IMR-90 (cell line): Measurements from ENCODE around the gene ABCA10. TPM values are rescaled to one million over a fixed set of nuclear protein-coding genes. Genes with fewer than 3 reads are reported as not detected.

Experiments used
- ATAC-seq: fragments of 200-7000 bp; cut with Tn5 transposase; 2 replicates; pipeline ENCODE4 v1.9.1; 2020; ENCODE audit warnings: low read depth, mild to moderate bottlenecking, moderate library complexity
- BruUV-seq: library from RNA; stranded (reverse); fragments of 400-500 nt; replicated peaks from 2 replicates; lab custom pipeline; 2021; lab: Mats Ljungman, UMichigan
- CTCF ChIA-PET: fragments of 300-600 bp; formaldehyde crosslinking; extraction: SDS; loops from one replicate; lab custom pipeline; 2021; ENCODE audit warnings: antibody characterized with exemption; lab: Yijun Ruan, JAX
- POLR2A ChIA-PET: fragments of 300-600 bp; sonication (Branson Sonifier 250); formaldehyde crosslinking; loops from one replicate; lab custom pipeline; 2022; ENCODE audit warnings: antibody characterized with exemption; ENCODE audit not compliant: unreplicated experiment; lab: Charles Lee
- DNase-seq: peaks from one replicate; pipeline ENCODE4 v3.0.0; 2013
- H2AFZ ChIP-seq: replicated peaks from 2 replicates; pipeline ENCODE3; 2013; ENCODE audit warnings: low read length, mild to moderate bottlenecking; ENCODE audit not compliant: poor library complexity
- H2AK5ac ChIP-seq: 2 replicates; pipeline ENCODE4 v1.6.1; 2013; ENCODE audit warnings: low read depth, low read length, inconsistent platforms
- H2AK9ac ChIP-seq: replicated peaks from 2 replicates; pipeline ENCODE3; 2013; ENCODE audit warnings: mild to moderate bottlenecking, low read depth, low read length, moderate library complexity; ENCODE audit not compliant: poor library complexity
- H2BK120ac ChIP-seq: 2 replicates; pipeline ENCODE4 v1.6.1; 2013; ENCODE audit warnings: low read depth, low read length, inconsistent platforms
- H2BK15ac ChIP-seq: 3 replicates; pipeline ENCODE4 v1.6.1; 2013; ENCODE audit warnings: low read depth, low read length, inconsistent platforms
- H2BK20ac ChIP-seq: 2 replicates; pipeline ENCODE4 v1.6.1; 2013; ENCODE audit warnings: low read depth, mild to moderate bottlenecking, inconsistent platforms, low read length, moderate library complexity
- H2BK5ac ChIP-seq: 2 replicates; pipeline ENCODE4 v1.6.1; 2013; ENCODE audit warnings: mild to moderate bottlenecking, low read depth, low read length, inconsistent platforms; ENCODE audit not compliant: poor library complexity, severe bottlenecking
- H3K14ac ChIP-seq: replicated peaks from 2 replicates; pipeline ENCODE4 v1.6.1; 2013; ENCODE audit warnings: low read depth, low read length, inconsistent platforms
- H3K18ac ChIP-seq: 2 replicates; pipeline ENCODE4 v1.6.1; 2013; ENCODE audit warnings: low read depth, low read length, control low read depth
- H3K23ac ChIP-seq: 2 replicates; pipeline ENCODE4 v1.6.1; 2013; ENCODE audit warnings: low read depth, low read length, inconsistent platforms
- H3K27ac ChIP-seq: 2 replicates; pipeline ENCODE4 v1.5.1; 2013; ENCODE audit warnings: mild to moderate bottlenecking, control low read depth, low read length; ENCODE audit not compliant: insufficient read depth
- H3K27me3 ChIP-seq: 2 replicates; pipeline ENCODE4 v1.6.1; 2013; ENCODE audit warnings: low read length; ENCODE audit not compliant: control insufficient read depth, insufficient read depth
- H3K36me3 ChIP-seq: 2 replicates; pipeline ENCODE4 v1.6.1; 2013; ENCODE audit warnings: low read length, mixed read lengths; ENCODE audit not compliant: control insufficient read depth, insufficient read depth
- H3K4ac ChIP-seq: 2 replicates; pipeline ENCODE4 v1.6.1; 2013; ENCODE audit warnings: low read depth, low read length, inconsistent platforms
- H3K4me1 ChIP-seq: 2 replicates; pipeline ENCODE4 v1.6.1; 2013; ENCODE audit warnings: low read length, mixed read lengths; ENCODE audit not compliant: control insufficient read depth, insufficient read depth
- H3K4me2 ChIP-seq: 2 replicates; pipeline ENCODE4 v1.6.1; 2013; ENCODE audit warnings: low read depth, mild to moderate bottlenecking, control low read depth, low read length, moderate library complexity
- H3K4me3 ChIP-seq: 2 replicates; pipeline ENCODE4 v1.5.1; 2013; ENCODE audit warnings: low read depth, mild to moderate bottlenecking, control low read depth, low read length, moderate library complexity; ENCODE audit not compliant: insufficient read depth
- H3K56ac ChIP-seq: 2 replicates; pipeline ENCODE4 v1.6.1; 2013; ENCODE audit warnings: low read length, inconsistent platforms; ENCODE audit not compliant: insufficient read depth; ENCODE audit errors: extremely low read depth
- H3K79me1 ChIP-seq, 2 experiments: 2 replicates each; pipeline ENCODE4 v1.6.1; 2013; ENCODE audit warnings: low read length in 2 of 2, inconsistent platforms in 1 of 2, low read depth in 1 of 2
- H3K9ac ChIP-seq: 2 replicates; pipeline ENCODE4 v1.6.1; 2013; ENCODE audit warnings: low read depth, low read length, control low read depth
- H3K9me1 ChIP-seq: 2 replicates; pipeline ENCODE4 v1.6.1; 2013; ENCODE audit warnings: low read length, inconsistent platforms; ENCODE audit not compliant: insufficient read depth
- H3K9me3 ChIP-seq: 2 replicates; pipeline ENCODE4 v1.6.1; 2013; ENCODE audit warnings: low read length; ENCODE audit not compliant: control insufficient read depth, insufficient read depth
- H4K20me1 ChIP-seq: 2 replicates; pipeline ENCODE4 v1.6.1; 2013; ENCODE audit warnings: low read length, inconsistent platforms; ENCODE audit not compliant: insufficient read depth
- H4K5ac ChIP-seq: 2 replicates; pipeline ENCODE4 v1.6.1; 2013; ENCODE audit warnings: mild to moderate bottlenecking, low read depth, low read length, control low read depth
- H4K8ac ChIP-seq, 2 experiments: 2 replicates each; pipeline ENCODE4 v1.6.1; 2013; ENCODE audit warnings: low read depth in 2 of 2, low read length in 2 of 2, control low read depth in 1 of 2, inconsistent platforms in 1 of 2
- H4K91ac ChIP-seq: 2 replicates; pipeline ENCODE4 v1.6.1; 2013; ENCODE audit warnings: low read depth, low read length, inconsistent platforms; ENCODE audit not compliant: insufficient read depth
- CEBPB ChIP-seq: IDR thresholded peaks from 2 replicates; pipeline ENCODE4 v1.6.1; 2012; ENCODE audit warnings: low read depth, low read length, improper control_type of control experiment
- CHD1 ChIP-seq: IDR thresholded peaks from 2 replicates; pipeline ENCODE4 v1.6.1; 2012; ENCODE audit warnings: low read depth, low read length, improper control_type of control experiment
- CTCF ChIP-seq: conservative IDR thresholded peaks from 2 replicates; pipeline ENCODE4 v1.5.1; 2012; ENCODE audit warnings: mild to moderate bottlenecking, low read depth, low read length, improper control_type of control experiment
- FOS ChIP-seq: fragments of 150-350 bp; IDR thresholded peaks from 2 replicates; pipeline ENCODE4 v1.6.1; 2016; ENCODE audit warnings: low read depth, low read length
- MAZ ChIP-seq: IDR thresholded peaks from 2 replicates; pipeline ENCODE4 v1.6.1; 2012; ENCODE audit warnings: low read depth, mild to moderate bottlenecking, low read length, improper control_type of control experiment, moderate library complexity, borderline replicate concordance
- MXI1 ChIP-seq: IDR thresholded peaks from 2 replicates; pipeline ENCODE4 v1.6.1; 2012; ENCODE audit warnings: low read depth, mild to moderate bottlenecking, low read length, moderate library complexity, borderline replicate concordance
- NFE2L2 ChIP-seq: fragments of 150-350 bp; IDR thresholded peaks from 2 replicates; pipeline ENCODE4 v1.6.1; 2016; ENCODE audit warnings: low read depth, mild to moderate bottlenecking, low read length
- POLR2A ChIP-seq: IDR thresholded peaks from 2 replicates; pipeline ENCODE4 v1.6.1; 2012; ENCODE audit warnings: mild to moderate bottlenecking, low read depth, low read length
- RAD21 ChIP-seq: IDR thresholded peaks from 2 replicates; pipeline ENCODE4 v1.6.1; 2012; ENCODE audit warnings: low read length, improper control_type of control experiment
- RCOR1 ChIP-seq: IDR thresholded peaks from 2 replicates; pipeline ENCODE4 v1.6.1; 2012; ENCODE audit warnings: mild to moderate bottlenecking, low read length, improper control_type of control experiment; ENCODE audit not compliant: insufficient replicate concordance
- RFX5 ChIP-seq: IDR thresholded peaks from 2 replicates; pipeline ENCODE4 v1.8.0; 2012; ENCODE audit warnings: low read depth, mild to moderate bottlenecking, low read length, moderate library complexity
- SMC3 ChIP-seq: fragments of 150-350 bp; IDR thresholded peaks from 2 replicates; pipeline ENCODE4 v1.6.1; 2016; ENCODE audit warnings: low read depth, mild to moderate bottlenecking, antibody characterized with exemption, low read length, moderate library complexity
- WGBS, 2 experiments: methylation state at CpG; one replicate each; pipeline versions ENCODE4 v1.1.5 to v1.1.7; 2013; ENCODE audit warnings: missing lambda C conversion rate in 2 of 2; ENCODE audit not compliant: insufficient read length in 1 of 2; ENCODE audit errors: extremely low coverage in 2 of 2; 5-methylcytosine and 5-hydroxymethylcytosine counted together
- dilution Hi-C: fragments of 300-500 bp; cut with HindIII; formaldehyde crosslinking; loops from one replicate; pipeline ENCODE4 v1.14.3; 2018; ENCODE audit warnings: low sequenced_read_pairs; ENCODE audit not compliant: unreplicated experiment
- in situ Hi-C: fragments of 300-500 bp; cut with MboI; formaldehyde crosslinking; loops from 3 replicates; pipeline ENCODE4 v1.14.3; 2019; ENCODE audit warnings: low sequenced_read_pairs, inconsistent platforms, mixed read lengths
- intact Hi-C: fragments of 100-400 bp; cut with micrococcal nuclease; formaldehyde crosslinking; loops from 2 replicates; pipeline ENCODE4 v1.10.0; 2022
- polyA plus RNA-seq, 3 experiments: library from polyadenylated mRNA; depleted of rRNA; stranded (reverse); fragments of >200 nt; gene quantifications; 2 replicates each; pipeline ENCODE4 v1.2.3, GENCODE V29; 2012; ENCODE audit warnings: low replicate concordance in 1 of 3
- total RNA-seq: library from RNA; depleted of rRNA; stranded (reverse); fragments of >200 nt; gene quantifications from 2 replicates; pipeline ENCODE4 v1.2.3, GENCODE V29; 2012
- TF ChIP-seq, protein P1 (sequence below): fragments of 150-350 bp; IDR thresholded peaks from 2 replicates; pipeline ENCODE4 v1.6.1; 2017; ENCODE audit warnings: mild to moderate bottlenecking, antibody characterized with exemption, low read length, low read depth
- TF ChIP-seq, protein P2 (sequence below): fragments of 150-350 bp; IDR thresholded peaks from 2 replicates; pipeline ENCODE4 v1.6.1; 2016; ENCODE audit warnings: low read depth, mild to moderate bottlenecking, low read length, moderate library complexity, borderline replicate concordance

The ABCA10 gene
- total and polyA plus RNA-seq, 2 of the 4 experiments (the other 2 are of a cell fraction), result under 0.01 to 0.03 TPM

- Histone ChIP-seq H2AFZ (no peak overlapping the region), H3K36me3 (no peaks in the 10 kb centered on the region), H3K4me3 (no peak overlapping the region), H3K9me1 (no peaks in the 10 kb centered on the region), H2AK5ac (no peak overlapping the region), H3K27me3 (no peaks in the 10 kb centered on the region), H3K4ac (no peak overlapping the region), H2BK5ac (no peak overlapping the region), H3K23ac (no peak overlapping the region), H4K20me1 (no peaks in the 10 kb centered on the region), H3K4me1 (no peaks in the 10 kb centered on the region), H3K14ac (no peak overlapping the region), H4K8ac (no peak overlapping the region), H3K79me1 (no peaks in the 10 kb centered on the region), H2BK20ac (no peak overlapping the region), H3K18ac (no peak overlapping the region), H2BK15ac (no peak overlapping the region), H3K56ac (no peak overlapping the region), H3K27ac (no peak overlapping the region), H4K5ac (no peak overlapping the region), H2BK120ac (no peak overlapping the region), H3K9me3 (no peaks in the 10 kb centered on the region), H4K91ac (no peak overlapping the region), H3K4me2 (no peak overlapping the region), H2AK9ac (no peak overlapping the region), H3K9ac (no peak overlapping the region)
- WGBS, 2 experiments, result no CpG with 5 or more reads among the region's 1 CpG
- no peak for ATAC-seq
- dilution Hi-C loops (no loop called here), intact Hi-C loops (no loop called here), in situ Hi-C loops (no loop called here)
- TF ChIP-seq FOS (no peak), CHD1 (no peak), NFE2L2 (no peak), POLR2A (no peak), MXI1 (no peak), RFX5 (no peak), SMC3 (no peak), RCOR1 (no peak), CTCF (no peak), MAZ (no peak), RAD21 (no peak), CEBPB (no peak)
- TF ChIP-seq, protein P1, sequence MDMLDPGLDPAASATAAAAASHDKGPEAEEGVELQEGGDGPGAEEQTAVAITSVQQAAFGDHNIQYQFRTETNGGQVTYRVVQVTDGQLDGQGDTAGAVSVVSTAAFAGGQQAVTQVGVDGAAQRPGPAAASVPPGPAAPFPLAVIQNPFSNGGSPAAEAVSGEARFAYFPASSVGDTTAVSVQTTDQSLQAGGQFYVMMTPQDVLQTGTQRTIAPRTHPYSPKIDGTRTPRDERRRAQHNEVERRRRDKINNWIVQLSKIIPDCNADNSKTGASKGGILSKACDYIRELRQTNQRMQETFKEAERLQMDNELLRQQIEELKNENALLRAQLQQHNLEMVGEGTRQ, result no peak
- TF ChIP-seq, protein P2, sequence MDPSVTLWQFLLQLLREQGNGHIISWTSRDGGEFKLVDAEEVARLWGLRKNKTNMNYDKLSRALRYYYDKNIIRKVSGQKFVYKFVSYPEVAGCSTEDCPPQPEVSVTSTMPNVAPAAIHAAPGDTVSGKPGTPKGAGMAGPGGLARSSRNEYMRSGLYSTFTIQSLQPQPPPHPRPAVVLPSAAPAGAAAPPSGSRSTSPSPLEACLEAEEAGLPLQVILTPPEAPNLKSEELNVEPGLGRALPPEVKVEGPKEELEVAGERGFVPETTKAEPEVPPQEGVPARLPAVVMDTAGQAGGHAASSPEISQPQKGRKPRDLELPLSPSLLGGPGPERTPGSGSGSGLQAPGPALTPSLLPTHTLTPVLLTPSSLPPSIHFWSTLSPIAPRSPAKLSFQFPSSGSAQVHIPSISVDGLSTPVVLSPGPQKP, result no peak
- BruUV-seq, result no TSS peak
- CTCF ChIA-PET, result no interaction called here
- POLR2A ChIA-PET, result no interaction called here
- DNase-seq, result no peak
Measured at GRCh38 chr17:69254187-69254586, 25.6 kb upstream of the ABCA10 start.
